CD1c-positive myeloid dendritic cell (primary cell): Measurements from ENCODE around the gene FAR1.

ENCODE experiments used
- DNase-seq: peaks from one replicate; pipeline ENCODE4 v3.0.0-alpha.2; 2016; ENCODE audit errors: extremely low spot score

FAR1 gene

DNA sequence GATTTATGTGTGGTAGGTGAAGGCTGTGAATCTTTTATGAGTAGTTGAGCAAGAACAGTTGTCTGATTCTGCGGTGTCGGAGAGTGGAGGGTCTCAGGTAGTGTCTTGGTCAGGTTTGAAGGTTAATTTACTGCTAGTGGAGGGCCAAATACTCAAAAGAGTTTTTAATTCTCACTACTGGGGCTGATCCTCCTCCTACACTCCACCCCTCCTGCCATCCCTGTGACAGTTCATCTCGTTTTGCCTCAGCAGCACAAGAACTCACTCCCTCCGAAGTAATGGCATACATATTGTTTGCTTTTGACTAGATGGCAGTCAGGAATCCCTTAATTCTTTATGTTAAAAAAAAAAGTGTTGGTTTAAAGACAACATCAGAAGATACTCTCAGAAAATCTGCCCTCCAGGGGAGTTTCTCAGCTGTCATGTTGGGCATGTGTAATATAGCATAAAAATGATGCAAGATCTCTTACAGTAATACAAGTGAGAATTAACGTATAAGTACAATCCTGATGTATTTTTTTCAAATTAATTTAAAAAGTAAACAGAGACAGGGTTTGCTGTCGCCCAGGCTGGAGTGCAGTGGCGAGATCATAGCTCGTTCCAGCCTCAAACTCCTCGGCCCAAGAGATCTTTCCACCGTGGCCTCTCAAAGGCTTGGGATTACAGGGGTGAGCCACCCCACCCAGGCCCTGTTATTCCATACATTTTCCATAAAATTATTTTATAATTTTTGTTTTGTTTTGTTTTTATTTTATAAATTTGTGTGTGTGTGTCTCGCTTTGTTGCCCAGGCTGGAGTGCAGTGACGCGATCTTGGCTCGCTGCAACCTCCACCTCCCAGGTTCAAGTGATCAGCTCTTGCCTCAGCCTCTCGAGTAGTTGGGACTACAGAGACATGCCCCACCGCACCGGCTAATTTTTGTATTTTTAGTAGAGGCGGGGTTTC lies 1.3 kb downstream of the FAR1 start:
- DNase-seq = peak; percentile 45

DNA sequence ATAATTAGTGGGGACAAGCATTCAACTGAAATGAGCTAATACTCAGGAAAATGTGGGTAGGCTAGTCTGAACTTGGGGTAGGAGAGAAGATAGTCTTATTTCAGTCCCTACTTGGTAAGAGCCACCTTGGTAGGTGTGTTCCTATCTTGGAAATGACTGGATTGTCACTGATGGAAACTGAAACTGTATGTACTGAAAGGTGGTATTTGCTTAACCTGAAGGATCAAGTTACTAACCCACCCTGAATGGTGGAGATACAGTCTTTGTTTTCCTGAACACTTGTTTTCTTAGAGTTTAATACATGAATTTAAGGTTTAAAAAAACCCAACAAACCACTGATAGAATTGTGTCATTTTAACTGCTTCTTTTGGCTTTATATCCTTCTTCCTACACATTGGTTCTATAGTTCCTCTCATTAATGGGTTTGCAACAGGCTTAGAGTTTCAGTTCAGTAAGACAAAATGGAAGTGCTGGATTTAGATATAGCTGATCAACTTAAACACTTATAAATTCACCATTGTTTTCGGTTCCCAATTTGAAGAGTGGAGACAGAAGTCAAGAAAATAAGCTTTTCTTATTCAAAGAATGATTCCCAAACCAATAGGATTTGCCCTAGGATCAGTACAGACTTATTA lies 4.2 kb downstream of the FAR1 start:
- DNase-seq = peak; percentile 81

DNA sequence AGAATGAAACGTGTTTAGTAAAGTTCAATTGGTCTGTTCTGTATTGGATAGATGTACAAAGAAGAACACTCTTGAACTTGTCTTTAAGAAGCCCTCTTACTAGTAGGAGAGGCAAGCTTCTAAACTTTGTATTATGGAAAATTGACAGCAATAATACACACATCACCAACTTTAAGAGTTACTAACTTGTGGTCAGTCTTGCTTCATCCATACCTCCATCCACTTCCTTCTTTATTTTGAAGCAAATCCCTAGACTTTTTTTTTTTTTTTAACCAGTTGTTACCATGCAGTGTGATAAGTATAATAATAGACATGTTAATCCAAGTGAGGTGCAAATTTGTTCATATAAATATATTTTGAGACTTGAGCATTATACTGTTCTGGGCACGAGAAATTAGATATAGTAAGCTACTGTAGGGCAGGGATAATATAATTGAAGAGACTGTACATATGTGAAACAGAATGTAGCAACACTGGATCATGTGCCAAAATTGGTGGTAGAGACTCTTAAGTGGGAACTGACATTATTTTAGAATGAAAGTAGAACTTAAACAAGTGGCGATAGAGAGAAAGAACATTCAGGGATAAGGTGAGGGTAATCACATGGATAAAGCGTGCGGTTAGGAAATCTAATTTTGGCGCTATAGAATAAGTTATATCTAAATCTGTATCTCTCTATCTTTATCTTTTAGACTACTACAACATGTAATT lies 6.5 kb downstream of the FAR1 start:
- peak; percentile 85 for DNase-seq

DNA sequence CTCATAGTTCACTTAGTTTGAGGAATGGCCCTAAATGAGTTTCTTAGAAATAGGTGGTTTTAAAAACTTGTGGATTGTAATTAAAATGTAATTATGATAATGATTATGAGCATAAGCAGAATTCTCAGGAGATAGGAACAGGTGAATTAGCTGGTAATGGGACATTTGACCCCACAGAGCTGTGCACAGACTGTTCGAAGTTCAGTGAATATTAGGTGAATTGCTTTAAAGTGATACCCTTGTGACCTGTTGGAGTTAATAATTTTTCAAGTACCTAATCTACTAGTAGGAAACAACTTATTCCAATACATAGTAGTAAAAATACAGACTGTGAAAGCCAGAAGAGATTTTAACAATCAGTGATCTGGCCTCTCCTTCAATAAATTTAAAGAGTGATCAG lies 8.1 kb downstream of the FAR1 start:
- DNase-seq = no peak

DNA sequence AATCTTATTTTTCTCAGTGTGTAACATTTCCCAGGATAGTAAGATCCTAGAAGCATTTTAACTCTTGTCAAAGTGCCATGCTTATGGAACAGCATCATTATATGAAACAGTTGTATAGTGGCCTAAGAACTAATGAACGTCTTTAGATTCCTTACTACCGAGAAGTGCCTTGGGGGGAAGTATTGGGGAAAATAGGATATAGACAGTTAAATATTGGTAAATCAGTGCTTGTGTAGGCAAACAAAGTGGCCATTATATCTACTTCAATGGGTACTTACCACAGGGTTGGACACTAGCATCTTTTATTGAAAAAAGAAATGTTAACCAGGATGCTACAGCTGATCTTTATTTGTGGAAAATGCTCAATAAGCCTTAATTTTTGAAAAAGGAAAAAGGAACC lies 11.3 kb downstream of the FAR1 start:
- DNase-seq = no peak

DNA sequence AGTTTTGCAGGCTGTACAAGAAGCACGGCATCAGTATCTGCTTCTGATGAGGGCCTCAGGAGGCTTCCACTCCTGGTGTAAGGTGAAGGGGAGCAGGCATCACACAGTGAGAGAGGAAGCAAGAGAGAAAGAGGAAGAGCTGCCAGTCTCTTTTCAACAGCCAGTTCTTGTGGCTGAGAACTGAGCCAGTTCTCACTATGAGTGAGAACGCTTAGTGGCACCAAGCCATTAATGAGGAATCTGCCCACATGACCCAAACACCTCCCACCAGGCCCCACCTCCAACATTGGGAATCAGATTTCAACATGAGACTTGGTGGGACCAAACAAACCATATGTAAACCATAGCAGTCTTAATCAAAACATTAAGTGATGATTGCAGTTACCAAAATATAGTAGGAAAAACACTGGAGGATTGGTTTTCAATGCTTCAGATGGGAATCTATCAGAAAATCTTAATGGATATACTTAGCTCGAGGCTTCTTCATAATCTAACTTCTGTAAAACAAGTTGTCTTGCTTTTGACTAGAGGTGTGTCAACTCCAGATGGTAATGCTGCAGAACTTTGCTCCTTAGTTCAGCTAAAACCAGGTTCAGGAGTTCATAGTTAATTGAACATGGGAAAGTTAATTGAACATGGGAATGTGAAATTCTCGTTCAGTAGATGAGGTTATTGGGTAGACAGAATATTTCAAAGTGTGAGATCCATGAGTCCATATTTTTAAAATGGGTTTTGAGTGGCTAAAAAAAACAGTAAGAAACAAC lies 12.2 kb downstream of the FAR1 start:
- DNase-seq = peak; percentile 72

DNA sequence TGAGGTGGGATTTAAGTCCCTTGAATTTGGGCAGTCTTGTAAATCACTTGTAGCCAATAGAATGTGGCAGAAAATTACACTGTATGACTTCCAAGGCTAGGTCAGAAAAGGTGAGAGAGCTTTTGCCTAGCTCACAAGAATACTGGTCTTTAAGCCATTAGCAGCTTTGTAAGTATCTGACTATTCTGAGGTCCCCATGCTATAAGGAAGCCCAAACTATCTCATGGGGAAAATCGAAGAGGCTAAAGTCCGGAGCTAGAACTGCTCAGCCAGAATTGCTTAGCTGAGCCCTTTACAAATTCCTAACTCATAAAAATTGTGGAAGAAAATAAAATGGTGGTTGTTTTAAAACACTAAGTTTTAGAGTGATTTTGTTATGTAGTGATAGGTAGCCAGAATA lies 13.0 kb downstream of the FAR1 start:
- DNase-seq = no peak

DNA sequence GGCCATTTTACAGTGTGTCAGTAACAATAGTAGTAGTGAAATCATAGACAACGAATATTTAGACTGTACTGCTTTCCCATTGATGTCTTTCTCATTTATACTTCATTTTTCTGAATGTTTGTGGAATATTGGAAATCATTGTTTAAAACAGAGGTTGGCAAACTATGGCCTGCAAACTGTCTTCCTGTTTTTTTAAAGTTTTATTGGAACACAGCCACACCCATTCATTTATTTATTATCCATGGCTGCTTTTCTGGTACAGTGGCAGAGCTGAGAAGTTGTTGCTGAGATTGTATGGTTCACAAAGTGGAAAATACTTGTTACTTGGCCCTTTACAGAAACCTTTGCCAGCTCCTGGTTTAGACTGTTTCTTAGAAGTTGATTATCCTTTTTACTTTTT lies 13.7 kb downstream of the FAR1 start:
- DNase-seq = no peak

DNA sequence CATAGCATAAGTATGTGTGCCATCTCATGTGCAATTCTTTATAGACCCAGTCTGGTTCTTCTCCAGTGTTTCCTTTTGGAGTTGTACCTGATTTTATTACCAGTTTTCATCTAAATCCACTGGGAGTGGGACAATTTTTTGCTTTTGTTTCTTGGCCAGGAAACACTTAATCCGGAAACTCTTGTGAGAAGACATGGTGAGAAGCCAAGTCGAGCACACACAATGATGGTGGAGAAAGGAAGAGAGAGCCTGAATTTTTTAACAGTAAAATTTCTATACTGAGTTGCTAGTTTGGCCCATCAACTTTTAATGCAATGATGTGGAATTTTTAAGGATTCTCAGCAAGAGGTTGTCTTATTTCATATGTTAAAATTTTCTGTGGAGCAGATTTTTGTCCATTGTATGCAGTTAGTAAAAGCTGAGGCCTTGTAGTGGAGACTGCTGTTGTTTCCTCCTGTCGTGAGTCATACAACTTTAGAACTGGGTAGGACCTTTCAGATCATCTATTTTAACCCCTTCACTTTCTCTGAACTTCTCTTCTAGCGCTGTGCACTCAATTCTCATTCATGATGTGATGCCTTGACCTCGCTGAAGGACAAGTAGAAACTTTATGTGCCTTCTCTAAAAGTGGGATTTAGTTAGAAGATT lies 17.1 kb downstream of the FAR1 start:
- no peak for DNase-seq

DNA sequence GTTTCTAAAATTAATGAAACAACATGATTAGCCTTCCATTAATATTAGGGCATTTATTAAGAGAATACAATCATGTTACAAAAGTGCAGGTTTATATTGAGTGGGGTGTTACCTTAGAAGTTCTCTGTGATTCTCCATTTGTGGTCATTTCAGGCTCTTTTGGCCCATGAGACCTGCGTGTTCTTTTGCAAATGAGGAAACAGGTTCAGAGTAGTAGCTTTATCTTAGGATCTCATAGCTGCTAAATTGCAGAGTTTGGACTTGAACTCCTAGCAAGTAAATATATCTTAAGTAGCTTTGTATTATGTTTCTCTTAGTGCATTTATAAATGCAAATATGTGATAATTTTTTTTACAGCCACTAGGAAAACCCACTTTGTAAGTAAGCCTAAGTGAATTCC lies 18.3 kb downstream of the FAR1 start:
- DNase-seq = no peak

DNA sequence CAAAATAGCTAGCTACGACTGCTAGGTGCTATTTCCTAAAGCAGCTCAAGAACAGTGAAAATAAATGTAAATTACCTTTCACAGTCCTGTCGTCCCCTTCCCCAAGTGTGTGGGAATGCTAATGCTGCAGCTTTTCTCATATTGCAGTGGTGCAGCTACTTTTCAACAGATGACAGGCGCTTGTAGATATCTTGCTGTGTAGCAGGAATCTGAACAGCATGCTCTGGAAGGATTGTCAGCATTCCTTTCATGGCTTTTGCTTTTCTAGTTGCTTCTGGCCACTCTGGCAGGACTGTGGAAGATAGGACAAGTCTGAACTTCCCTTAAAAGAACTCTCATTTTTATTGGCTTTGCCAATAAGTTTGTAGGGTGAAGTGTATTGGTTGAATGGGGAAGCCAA lies 18.8 kb downstream of the FAR1 start:
- DNase-seq = no peak

DNA sequence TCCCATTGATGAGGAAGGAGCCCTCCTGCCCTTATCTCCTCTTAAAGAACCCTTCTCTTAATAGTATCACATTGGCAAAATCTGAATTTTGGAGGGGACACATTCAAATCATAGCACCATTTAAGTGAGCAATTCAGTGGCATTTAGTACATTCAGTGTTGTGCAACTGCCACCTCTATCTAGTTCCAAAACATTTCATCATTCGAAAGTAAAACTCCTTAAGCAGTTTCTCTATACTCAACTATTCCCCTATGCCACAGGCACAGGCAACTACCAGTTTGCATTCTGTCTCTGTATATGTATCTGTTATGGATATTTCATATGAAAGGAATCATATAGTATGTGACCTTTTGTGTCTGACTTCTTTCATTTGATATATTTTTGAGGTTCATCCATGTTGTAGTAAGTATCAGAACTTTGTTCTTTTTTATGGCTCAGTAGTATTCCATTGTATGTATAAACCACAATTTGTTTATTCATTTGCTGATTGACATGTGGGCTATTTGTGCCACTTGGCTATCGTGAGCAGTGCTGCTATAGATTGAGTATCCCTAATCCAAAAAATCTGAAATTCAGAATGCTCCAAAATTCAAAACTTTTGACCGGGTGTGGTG lies 22.9 kb downstream of the FAR1 start:
- no peak for DNase-seq

DNA sequence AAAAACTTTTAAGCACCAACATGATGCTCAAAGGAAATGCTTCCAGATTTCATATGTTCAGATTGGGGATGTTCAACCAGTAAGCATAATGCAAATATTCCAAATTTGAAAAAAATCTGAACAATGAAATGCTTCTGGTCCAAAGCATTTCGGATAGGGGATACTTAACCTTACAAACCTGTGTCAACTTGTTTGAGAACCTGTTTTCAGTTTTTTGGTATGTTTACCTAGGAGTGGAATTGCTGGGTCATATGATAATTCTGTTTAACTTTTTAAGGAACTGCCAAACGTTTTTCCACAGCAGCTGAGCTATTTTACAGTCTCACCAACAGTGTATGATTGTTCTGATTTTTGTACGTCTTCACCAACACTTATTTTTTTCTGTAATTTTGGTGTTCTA lies 23.7 kb downstream of the FAR1 start:
- DNase-seq = no peak

DNA sequence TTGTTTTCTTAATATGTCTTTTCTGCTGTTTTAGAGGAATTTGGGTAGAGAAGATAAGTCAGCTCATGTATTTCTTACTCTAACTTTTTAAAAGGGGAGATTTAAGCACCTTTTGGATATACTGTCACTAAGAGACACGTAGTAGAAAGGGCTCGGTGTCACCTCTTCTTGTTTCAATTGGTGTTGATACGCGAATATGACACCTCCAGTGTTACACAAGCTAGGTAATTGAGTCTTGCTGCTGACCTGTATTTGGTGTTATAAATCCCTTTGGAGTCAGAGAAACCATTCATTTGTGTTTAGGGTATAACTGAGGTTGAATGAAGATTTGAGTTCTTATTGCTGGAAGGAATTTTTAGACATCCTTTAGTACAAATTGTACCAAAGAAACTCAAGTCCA lies 25.6 kb downstream of the FAR1 start:
- DNase-seq = no peak

DNA sequence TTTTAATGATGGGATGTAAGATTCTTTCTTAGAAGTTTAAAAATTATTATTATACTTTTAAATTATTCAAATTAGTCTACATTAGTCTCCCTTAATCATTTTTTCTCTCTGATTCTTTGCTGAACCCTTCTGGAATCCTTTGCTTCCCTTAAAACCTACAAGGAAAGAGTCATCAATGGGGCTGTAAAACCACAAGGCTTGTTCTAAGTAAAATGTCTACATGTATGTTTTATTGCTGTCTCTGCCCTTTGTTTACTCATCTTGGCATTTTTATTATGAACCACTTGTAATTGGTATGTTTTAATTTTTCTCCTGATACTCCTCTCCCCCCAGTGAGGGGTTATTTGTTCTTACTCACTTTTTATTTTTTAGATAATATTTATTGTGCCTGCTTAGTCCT lies 27.4 kb downstream of the FAR1 start:
- DNase-seq = no peak

DNA sequence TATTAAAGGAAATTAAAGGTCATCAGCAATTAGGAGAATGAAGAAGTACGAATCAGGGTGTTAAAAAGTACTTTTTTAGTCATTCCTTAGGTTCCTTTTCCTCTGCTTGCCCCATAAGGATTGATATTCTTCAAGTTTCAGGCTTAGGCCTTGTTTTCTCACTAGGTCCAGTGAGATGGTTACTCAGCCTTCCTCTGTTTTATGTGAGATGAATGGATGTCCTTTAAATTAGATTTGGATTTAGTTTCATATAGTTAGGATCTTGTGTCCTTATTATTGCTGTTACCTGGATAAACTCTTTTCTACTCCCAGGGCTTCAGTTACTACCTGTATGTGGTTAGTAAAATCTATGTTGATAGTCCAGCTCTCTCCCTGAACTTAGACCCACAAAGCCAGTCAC lies 29.2 kb downstream of the FAR1 start:
- DNase-seq = no peak

DNA sequence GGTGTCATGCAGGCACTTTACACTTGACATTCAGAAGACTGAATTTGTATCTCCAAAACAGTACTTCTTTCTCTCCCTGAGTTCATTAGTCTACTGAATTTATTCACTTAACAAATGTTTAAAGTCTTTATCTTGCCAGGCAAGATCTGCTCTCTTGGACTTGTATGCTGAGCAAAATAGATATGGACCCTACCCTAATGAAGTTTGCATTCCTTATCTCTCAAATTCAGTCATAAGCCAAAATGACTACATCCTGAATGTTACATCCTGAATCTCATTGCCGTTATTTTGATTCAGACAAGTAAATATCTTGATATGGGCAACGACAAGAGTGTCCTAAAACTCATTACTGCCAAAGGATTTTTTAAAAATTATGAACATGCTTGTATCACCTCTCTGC lies 29.7 kb downstream of the FAR1 start:
- DNase-seq = no peak

DNA sequence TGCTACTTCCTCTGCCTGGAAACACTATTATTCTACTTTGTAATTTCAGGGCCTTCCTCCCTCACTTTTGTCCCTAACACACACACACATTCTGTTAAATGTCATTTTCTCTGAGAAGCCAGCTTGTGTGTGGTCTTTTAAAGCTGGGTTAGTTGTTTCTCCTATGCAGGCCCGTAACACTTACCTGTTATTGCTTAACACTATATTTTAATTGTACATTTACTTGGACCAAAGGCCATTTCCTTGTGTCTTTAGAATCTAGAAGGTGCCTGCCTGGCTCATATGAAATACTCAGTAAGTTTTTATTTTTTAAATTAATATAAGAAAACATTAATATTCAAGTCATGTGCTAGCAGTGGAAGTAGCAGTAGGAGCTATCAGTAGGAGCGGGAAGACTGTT lies 30.6 kb downstream of the FAR1 start:
- no peak for DNase-seq

DNA sequence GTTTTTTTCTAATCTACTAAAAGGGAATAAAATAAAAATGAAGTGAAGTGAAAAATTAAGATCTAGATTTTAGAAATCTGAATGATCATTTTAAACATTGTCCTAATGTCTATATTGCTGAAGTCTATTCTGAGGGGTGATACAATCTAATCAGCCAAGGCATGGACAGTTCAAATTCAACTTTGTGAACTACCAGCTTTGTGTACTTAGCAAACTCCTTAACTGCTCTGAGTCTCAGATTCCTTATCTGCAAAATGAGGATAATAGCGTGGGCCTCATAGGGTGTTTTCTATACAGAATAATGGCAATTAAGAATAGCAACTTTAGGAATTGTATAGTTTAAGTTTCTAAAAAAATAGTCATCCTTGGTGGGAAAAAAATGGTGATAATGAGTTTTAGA lies 31.4 kb downstream of the FAR1 start:
- DNase-seq = no peak

DNA sequence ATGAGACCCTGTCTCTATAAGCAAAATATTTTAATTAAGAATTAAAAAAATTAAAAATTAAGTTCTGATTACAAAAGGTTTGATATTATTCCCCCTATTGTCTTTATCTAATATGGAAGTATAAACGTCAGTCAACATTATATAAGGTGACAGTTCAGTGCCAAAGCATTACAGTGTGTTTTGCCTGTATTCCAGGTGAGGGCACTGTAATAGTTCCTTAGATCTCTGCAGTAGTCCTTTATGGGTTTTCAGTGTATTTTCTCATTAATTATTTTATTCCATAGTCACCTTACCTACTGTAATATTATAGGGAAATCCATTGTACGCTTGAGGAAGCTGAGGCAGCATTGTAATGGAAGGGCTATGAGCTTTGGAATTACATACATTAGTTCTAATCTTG lies 33.0 kb downstream of the FAR1 start:
- DNase-seq = no peak

DNA sequence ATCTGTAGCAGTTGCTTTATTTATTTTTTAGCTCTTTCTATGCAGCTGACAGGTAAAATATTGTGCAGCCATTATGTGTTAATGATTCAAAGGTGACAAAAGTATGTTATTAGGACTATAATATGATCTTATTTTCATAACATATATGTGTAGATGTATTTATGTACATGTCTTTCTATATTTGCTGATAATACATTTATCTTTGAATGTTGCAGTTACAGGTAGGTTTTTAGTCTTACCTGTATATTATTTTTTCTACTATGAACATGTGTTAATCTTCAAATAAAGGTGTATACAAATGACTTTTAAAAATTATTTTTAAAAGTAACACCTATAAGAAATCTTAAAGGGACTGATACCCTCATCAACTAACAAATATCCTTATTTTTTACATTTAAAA lies 33.6 kb downstream of the FAR1 start:
- DNase-seq = no peak
